Measurements from ENCODE around the gene CITED2. TPM values are rescaled to one million over a fixed set of nuclear protein-coding genes. Genes with fewer than 3 reads are reported as not detected.
"Not testable (repeated sequence)": the region's sequence is repeated elsewhere in the genome, so short reads cannot be mapped to it uniquely, and the experiment has no call there.

The CITED2 gene
- total RNA-seq, 1 experiment from 2014 or later = 114 TPM

DNA sequence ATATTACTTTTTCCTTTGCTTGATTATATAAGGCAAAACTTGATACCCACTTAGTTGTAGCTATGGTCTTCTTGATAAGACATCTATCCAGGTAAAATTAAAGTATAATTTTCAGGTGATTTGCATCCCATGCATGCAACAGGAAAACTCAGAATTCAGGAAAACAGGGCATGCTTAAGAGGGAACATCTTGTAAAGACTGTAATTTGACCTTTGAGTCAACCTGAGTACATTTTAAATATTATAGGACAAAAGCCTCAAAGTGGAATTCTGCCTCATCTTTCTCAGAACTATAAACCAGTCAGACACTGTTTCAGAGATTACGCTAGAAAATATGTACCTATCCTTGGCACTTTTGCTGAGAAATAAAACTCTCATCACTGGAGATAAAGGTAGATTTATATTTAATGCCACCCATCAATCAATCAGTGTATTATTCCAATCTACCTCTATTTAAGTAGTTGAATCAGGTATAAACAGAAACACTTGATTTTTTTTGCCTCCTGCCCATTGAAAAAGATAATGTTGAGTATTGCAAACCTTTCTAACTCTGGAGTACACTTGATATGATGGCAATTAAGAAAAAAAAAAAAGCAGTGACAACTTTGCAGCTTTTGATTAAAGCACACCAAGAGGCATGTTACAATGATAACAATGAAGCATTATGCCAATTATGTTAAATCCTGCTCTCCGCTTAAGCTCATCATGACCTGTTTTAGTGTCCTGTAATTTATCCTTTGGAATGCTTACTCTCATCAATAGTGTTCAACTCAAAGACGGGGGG is 2.8 kb downstream of the CITED2 start:
- H3K36me3 ChIP-seq = peaks cover 35% of the 10 kb centered on the region
- no peaks in the 10 kb centered on the region for H3K9me3 ChIP-seq
- H3K27me3 ChIP-seq = no peaks in the 10 kb centered on the region
- no peak for DNase-seq
- H3K4me3 ChIP-seq = peak overlapping the region; percentile 99

DNA sequence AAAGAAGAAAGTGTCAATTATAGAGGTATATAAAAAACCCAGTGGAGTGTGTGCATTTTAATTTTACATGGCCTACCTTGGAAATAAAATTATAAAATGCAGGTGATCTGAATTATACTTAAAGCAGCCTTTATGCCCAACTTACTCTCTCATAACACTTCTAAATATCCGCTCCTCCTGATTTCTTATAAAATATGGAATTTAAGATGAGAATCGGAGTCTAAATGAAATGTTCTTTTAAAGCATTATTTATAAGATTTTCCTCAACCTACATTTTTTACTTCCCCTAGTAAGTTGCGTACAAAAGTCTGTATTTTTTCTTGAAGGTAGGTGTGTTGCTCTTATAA is 3.5 kb downstream of the CITED2 start:
- Histone ChIP-seq H3K36me3 (peaks cover 35% of the 10 kb centered on the region), H3K4me3 (peak overlapping the region; percentile 99), H3K27me3 (no peaks in the 10 kb centered on the region), H3K9me3 (no peaks in the 10 kb centered on the region)
- DNase-seq = no peak

DNA sequence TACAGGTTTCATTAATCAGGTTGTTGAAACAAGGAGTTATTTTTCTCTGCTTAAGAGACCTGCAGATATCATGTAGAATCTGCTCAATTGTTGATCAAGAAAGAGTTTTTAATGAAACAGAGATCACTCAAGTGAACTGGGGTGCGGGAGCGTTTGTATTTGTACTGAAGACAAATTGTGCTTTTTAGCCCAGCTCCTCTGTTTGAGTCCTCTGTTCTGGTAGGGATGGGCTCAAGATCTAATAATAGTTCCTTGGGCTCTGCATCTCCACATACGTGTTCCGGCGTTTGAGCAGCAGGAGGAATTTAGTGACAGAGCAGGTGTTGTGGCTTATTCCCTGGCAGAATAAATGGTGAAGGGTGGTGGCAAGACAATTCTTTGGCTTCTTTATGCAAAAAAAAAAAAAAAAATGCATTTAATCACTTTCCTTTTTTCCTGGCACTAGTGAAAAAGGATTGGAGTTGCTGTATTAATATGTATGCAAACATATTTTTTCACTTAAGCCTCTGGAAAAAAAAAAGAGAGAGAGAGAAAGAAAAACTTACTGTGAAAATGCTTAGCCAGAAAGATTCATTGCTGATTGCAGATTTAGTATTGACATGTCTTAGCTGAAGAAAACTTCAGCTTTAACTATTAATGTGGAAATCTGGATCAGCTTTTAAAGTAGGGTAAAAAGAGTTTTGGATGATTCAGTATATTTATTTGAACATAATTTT is 4.0 kb downstream of the CITED2 start:
- H3K4me3 ChIP-seq = peak overlapping the region; percentile 99
- DNase-seq = no peak
- H3K36me3 ChIP-seq = peaks cover 35% of the 10 kb centered on the region
- H3K9me3 ChIP-seq = no peaks in the 10 kb centered on the region
- H3K27me3 ChIP-seq = no peaks in the 10 kb centered on the region

DNA sequence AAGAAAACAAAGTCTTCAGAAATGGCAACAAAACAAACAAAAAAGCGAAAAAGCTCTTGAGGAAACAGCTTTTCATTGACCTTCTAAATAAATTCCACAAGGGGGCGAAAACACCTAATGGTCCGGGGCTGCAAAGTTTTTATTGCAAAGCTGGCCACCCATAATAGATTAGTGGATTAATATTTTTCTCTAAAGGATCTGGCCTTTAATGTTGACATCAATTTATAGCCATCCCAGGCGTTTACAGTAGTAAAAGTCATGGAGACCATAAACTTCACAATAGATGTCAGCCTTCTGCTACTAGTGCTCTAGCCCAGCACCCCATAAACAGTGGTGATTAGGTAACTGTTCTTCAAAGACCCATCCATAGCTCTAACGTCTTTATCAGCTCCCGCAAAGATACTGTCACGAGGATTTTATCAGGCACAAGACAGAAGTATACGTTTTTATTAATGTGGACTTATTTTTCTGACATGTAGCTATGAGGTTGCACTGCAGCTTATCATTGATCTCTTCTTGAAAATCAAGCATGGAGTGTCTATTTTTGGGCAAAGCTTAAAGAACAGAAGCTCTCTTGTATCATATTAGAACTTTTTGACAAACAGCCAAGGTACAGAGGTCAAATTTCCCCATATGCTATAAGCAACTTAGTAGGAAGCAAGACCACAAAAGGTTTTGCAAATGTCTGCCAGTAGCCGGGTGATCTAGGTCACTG is 4.7 kb downstream of the CITED2 start:
- H3K27me3 ChIP-seq = no peaks in the 10 kb centered on the region
- no peaks in the 10 kb centered on the region for H3K9me3 ChIP-seq
- no peak for DNase-seq
- peaks cover 35% of the 10 kb centered on the region for H3K36me3 ChIP-seq
- no peak overlapping the region for H3K4me3 ChIP-seq

DNA sequence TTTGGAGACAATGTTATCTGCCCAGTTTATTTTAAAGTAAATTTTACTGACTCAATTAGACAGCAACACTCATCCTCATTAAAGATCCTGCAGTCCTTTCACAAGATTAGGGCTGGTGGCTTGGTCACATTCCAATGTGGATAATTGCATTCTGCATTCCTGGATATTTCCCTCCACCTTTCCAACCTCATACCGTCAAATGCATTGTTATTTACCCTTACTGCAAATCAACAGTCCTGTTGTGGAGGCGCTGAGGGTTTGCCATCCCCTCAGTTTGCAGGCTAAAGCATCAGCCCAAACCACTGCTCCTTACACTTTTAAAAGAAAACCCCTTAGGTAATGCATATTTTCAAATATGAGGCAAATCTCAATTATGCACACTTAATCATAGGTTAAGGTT is 5.4 kb downstream of the CITED2 start:
- peaks cover 31% of the 10 kb centered on the region for H3K36me3 ChIP-seq
- no peaks in the 10 kb centered on the region for H3K9me3 ChIP-seq
- H3K4me3 ChIP-seq = no peak overlapping the region
- no peaks in the 10 kb centered on the region for H3K27me3 ChIP-seq
- DNase-seq = no peak

DNA sequence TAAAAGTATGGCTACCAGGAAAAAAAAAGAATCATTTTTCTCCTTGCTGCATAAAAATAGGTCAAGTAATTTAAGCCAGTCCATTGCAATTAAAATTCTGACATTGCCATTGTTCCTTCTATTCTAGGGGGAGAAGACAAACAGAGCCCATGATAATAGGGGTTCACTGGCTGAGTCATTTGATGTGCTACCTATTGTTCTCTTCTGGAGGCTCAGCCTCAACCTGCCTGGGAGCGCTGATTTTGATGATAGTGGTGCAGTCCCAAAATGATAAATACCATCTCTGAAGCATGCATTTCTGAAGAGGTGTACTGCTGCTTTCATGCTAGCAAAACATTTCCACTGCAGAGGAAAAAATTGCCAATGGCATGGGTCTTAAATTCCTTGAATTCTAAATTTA is 5.8 kb downstream of the CITED2 start:
- no peaks in the 10 kb centered on the region for H3K27me3 ChIP-seq
- no peak for DNase-seq

DNA sequence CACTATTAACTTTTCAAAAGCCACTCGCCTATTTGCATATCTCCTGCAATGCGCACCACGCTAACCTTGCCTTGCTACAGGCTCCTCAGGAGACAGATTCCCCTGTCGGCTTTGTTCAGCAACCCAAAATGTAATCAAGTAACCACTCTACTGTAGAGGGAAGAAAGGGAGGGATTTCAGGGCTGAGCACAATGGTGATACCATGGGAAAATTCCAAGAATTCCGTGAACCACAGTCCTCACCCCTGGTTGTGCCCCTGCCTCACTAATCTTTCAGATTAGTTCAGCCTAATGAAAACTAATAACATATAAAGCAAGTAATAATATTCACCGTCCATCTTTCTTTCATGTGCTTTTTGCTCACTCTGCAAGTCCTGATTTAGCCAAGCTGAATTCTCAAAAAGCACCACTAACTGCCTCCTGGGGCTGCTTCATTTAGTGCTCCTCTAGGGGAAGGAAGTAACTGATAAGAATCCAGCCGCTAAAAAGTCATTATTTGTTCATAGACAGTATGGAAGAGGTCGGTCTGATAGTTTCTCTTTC is 6.6 kb downstream of the CITED2 start:
- no peaks in the 10 kb centered on the region for H3K27me3 ChIP-seq
- H3K9me3 ChIP-seq = no peaks in the 10 kb centered on the region
- H3K36me3 ChIP-seq = peaks cover 21% of the 10 kb centered on the region
- no peak for DNase-seq
- H3K4me3 ChIP-seq = no peak overlapping the region

More for the DNA sequence above, 5.8 kb downstream of the CITED2 start:
- no peaks in the 10 kb centered on the region for H3K9me3 ChIP-seq
- peaks cover 27% of the 10 kb centered on the region for H3K36me3 ChIP-seq
- no peak overlapping the region for H3K4me3 ChIP-seq

DNA sequence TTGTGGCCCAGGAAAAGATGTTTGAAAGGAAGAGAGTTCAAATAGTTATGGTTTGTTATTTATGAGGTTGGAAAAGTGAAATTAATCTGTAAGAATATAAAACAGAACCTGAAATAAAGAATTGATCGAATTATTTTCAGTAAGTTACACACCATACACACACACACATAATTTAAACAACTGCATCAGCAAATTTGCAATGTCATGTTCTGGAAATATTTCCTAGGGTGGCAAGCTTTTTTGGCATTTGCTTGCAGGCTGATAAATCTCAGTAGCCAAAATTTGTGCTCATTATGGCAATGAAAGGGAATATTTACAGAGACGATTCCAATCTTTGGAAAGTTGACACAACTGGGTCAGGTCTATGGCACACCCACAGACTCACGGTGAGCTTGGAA is 9.5 kb downstream of the CITED2 start:
- no peaks in the 10 kb centered on the region for H3K27me3 ChIP-seq
- DNase-seq = no peak
- no peaks in the 10 kb centered on the region for H3K9me3 ChIP-seq
- no peak overlapping the region for H3K4me3 ChIP-seq
- no peaks in the 10 kb centered on the region for H3K36me3 ChIP-seq

DNA sequence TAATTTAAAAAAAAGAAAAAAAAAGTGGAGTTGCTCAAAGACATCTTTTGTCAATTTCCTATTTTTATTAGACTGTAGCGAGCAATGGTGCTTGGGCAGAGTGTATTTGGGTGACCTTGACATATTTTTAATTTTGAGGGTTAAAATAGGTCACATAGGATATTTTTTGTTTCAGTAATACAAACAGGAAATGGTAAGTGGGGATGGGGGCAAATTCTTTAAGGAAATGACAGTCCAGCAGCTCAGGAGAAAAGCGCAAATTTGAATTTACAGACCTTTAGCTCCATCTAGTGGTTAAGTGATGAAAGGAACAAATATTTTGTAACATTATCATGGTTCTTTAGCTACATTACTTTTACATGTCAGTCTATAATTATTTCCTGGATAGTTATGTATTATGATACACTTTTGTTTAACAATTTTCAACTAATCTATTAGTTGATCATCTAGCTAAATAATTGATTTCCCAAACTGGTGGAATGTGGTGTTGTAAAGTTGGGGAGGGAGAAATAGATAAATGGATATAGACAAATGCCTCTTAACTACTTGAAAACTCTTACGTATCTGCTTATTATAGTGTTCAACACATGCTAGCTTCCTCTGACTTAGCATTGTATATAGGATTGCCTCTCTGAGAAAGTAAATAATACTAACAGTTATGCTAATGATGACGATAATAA is 10.0 kb downstream of the CITED2 start:
- no peak overlapping the region for H3K4me3 ChIP-seq
- no peaks in the 10 kb centered on the region for H3K36me3 ChIP-seq
- H3K27me3 ChIP-seq = no peaks in the 10 kb centered on the region
- H3K9me3 ChIP-seq = no peaks in the 10 kb centered on the region
- DNase-seq = no peak

DNA sequence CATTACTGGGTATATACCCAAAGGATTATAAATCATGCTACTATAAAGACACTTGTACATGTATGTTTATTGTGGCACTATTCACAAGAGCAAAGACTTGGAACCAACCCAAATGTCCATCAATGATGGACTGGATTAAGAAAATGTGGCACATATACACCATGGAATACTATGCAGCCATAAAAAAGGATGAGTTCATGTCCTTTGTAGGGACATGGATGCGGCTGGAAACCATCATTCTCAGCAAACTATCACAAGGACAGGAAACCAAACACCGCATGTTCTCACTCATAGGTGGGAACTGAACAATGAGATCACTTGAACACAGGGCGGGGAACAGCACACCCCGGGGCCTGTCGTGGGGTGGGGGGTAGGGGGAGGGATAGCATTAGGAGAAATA is 10.7 kb downstream of the CITED2 start:
- H3K36me3 ChIP-seq, DNase-seq, H3K27me3 ChIP-seq, H3K4me3 ChIP-seq, H3K9me3 ChIP-seq: not testable (repeated sequence)

DNA sequence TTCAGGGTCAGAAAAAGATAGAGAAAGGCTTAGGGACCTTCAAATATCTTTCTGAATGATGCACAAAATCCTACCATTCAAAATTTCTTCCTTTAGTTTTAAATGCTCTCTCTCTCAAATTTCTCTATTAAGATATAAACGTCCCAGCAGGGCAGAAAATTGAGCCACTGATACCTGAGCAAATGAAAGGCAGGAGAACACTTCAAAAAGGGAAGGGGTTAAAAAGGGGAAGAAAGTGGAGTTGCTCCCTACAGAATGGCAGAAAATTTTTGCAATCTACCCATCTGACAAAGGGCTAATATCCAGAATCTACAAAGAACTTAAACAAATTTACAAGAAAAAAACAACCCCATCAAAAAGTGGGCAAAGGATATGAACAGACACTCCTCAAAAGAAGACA is 11.3 kb downstream of the CITED2 start:
- DNase-seq, H3K9me3 ChIP-seq, H3K4me3 ChIP-seq, H3K27me3 ChIP-seq, H3K36me3 ChIP-seq: not testable (repeated sequence)

DNA sequence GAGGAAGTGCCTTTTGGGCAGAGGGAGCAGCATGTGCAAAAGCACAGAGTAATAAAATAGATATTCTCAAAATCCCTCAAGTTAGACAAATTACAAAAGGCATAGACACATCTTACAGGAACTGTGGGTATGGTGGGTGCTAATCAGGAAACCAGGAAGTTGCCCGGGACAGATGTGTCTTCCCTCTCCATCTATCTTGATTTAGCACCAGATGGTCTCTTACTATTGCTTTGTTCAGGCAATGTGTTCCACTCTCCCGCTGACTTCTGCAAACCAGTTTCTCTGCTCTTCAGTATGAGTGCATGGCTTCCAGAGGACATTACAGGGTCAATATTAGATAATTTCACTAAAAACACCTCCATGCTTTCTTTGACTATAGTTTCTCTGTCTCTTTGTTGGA is 13.2 kb downstream of the CITED2 start:
- Histone ChIP-seq H3K27me3 (no peaks in the 10 kb centered on the region), H3K9me3 (no peaks in the 10 kb centered on the region; the same call in 1 of the 2 replicates), H3K36me3 (no peaks in the 10 kb centered on the region), H3K4me3 (no peak overlapping the region)
- DNase-seq = no peak

DNA sequence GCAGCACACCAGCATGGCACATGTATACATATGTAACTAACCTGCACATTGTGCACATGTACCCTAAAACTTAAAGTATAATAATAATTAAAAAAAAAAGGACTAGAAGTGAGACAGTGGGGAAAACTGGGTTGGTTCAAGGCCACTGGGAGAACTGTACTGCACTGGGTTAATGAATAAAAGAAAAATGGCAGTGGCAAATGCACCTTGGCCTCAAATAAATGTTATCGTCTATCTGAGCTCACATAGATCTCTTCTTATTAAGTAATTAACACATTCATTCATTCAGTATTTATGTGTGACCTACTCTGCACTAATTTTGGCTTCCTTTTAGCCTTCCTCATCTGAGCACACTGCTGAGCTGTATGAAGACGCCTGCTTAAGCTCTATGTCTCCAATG is 17.5 kb downstream of the CITED2 start:
- H3K36me3 ChIP-seq = no peaks in the 10 kb centered on the region
- DNase-seq = no peak
- no peaks in the 10 kb centered on the region; the same call in none of the 2 replicates for H3K9me3 ChIP-seq
- no peak overlapping the region for H3K4me3 ChIP-seq
- H3K27me3 ChIP-seq = no peaks in the 10 kb centered on the region

DNA sequence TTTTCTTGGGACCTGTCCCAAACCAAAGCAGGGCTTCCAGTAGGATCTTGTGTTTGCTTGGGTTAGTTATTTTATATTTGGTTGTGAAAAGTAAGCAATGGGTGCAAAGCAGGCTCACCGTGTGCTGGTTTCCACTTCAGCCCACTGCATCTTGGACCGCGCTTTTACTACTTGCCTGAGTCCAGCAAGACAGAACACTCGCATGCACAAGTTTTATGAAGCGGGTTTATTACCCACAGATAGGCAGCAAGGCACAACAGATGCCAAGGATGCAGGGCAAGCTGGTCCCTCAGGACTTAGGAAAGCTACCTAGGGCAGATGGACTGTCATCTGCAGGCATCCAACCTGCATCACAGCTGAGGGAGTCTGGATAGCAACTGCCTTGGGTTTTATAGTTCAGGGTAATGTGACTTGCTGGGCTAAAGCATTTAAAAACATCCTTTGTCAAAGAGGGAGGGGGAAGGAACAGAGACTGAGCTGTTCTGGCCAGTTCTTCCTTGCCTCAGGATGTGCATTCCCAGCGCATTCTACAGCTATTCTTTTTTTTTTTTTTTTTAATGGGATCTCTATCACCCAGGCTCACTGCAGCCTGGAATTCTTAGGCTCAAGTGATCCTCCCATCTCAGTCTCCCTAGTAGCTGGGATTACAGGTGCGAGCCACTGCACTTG is 18.5 kb downstream of the CITED2 start:
- H3K36me3 ChIP-seq = no peaks in the 10 kb centered on the region
- no peak overlapping the region for H3K4me3 ChIP-seq
- H3K27me3 ChIP-seq = no peaks in the 10 kb centered on the region
- no peaks in the 10 kb centered on the region; the same call in none of the 2 replicates for H3K9me3 ChIP-seq
- no peak for DNase-seq

DNA sequence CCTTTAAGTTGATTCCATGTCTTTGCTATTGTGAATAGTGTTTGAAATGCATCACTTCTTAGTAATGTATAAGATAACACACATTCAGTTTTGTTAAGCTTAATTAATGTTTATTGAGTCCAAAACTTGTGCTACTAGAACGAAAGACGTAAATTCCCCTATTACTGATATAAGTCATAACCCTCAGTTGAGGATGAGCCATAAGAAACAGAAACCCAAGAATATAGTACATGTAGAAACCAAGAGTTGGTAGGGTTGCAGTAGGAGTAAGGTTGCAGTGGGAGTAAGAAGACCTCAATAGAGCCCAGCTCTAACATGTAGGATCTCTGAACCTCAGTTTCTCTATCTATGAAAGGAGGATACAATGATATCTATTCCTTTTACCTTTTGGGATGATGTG is 19.3 kb downstream of the CITED2 start:
- no peak for DNase-seq
- no peak overlapping the region for H3K4me3 ChIP-seq
- no peaks in the 10 kb centered on the region for H3K27me3 ChIP-seq
- H3K9me3 ChIP-seq = no peaks in the 10 kb centered on the region; the same call in none of the 2 replicates
- no peaks in the 10 kb centered on the region for H3K36me3 ChIP-seq

DNA sequence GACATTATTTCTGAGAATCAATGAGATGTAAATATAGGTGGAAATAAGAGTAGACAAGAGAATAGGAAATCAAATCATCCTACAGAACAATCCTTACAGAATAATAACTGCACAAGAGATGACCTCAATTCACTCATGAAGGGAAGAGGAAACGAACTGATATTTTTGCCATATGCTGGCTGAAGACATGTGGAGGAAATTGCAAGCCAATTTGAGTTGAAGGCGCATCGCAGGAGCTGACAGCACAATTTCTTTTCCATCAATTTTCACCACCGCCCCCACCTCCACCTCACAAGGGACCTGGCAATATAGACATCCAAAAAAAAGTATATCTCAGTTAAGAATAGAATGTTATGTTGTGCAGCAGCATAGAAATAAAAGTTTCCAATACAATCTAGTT is 20.3 kb downstream of the CITED2 start:
- no peaks in the 10 kb centered on the region for H3K36me3 ChIP-seq
- no peaks in the 10 kb centered on the region; the same call in none of the 2 replicates for H3K9me3 ChIP-seq
- no peak for DNase-seq
- no peaks in the 10 kb centered on the region for H3K27me3 ChIP-seq
- no peak overlapping the region for H3K4me3 ChIP-seq

Measured in MG63 (cell line).